Transverse colon (tissue), 3 donors: ENCODE results near the gene TJP2.

ENCODE experiments used
- CTCF ChIP-seq, 5 experiments: fragments of 200-600 bp in 3 of 5; fragments of 450-650 bp in 2 of 5; sonication (generic) in 3 of 5; IDR thresholded peaks; 1 replicate in 2 of 5; 2 replicates in 3 of 5; pipeline ENCODE4 v1.5.1; 2016 to 2017; ENCODE audit warnings: antibody characterized with exemption in 5 of 5, inconsistent platforms in 3 of 5, mild to moderate bottlenecking in 2 of 5, moderate library complexity in 1 of 5
- POLR2A ChIP-seq: fragments of 450-650 bp; IDR thresholded peaks from one replicate; pipeline ENCODE4 v1.6.1; 2016; ENCODE audit warnings: antibody characterized with exemption, mild to moderate bottlenecking, moderate library complexity

GRCh38 chr9:69279084-69279731, 105.1 kb downstream of the TJP2 start:
- TF ChIP-seq CTCF (IDR thresholded peaks at IDR 0.05) (no peak), POLR2A (no peak)
